HG02884 (cell line): ENCODE results near the gene ZXDB.
"Not testable (repeated sequence)": the region's sequence is repeated elsewhere in the genome, so short reads cannot be mapped to it uniquely, and the experiment has no call there.

Experiments used
- ATAC-seq: cut with Tn5 transposase; IDR thresholded peaks from one replicate; pipeline ENCODE4 v1.9.1; 2021; ENCODE audit warnings: mild to moderate bottlenecking, moderate library complexity; ENCODE audit not compliant: unreplicated experiment

The ZXDB gene

GRCh38 chrX:57591284-57592159 lies at the start of gene ZXDB:
TSS of gene ZXDB (plus strand) at chrX:57592011. CDS start at chrX:57592049, 38 bp downstream.
- ATAC-seq: peak; percentile 56

GRCh38 chrX:57565198-57565597 lies 26.6 kb upstream of the ZXDB start:
- no peak for ATAC-seq

GRCh38 chrX:57573754-57574153 lies 18.1 kb upstream of the ZXDB start:
- ATAC-seq: no peak

- ATAC-seq: not testable (repeated sequence)
Measured at GRCh38 chrX:57582948-57583347, 8.9 kb upstream of the ZXDB start.

- no peak for ATAC-seq
Measured at GRCh38 chrX:57583477-57583876, 8.3 kb upstream of the ZXDB start.

- no peak for ATAC-seq
Measured at GRCh38 chrX:57586360-57586759, 5.5 kb upstream of the ZXDB start.

GRCh38 chrX:57587062-57587461 lies 4.7 kb upstream of the ZXDB start:
- ATAC-seq: no peak

GRCh38 chrX:57587607-57588006 lies 4.2 kb upstream of the ZXDB start:
- ATAC-seq: no peak

GRCh38 chrX:57592160-57592893 lies 516 bp downstream of the ZXDB start:
- peak; percentile 75 for ATAC-seq

- ATAC-seq: peak; percentile 10
Measured at GRCh38 chrX:57592894-57593215, 1.0 kb downstream of the ZXDB start.

- ATAC-seq: no peak
Measured at GRCh38 chrX:57595381-57595811, 3.6 kb downstream of the ZXDB start.

- ATAC-seq: no peak
Measured at GRCh38 chrX:57596109-57596508, 4.3 kb downstream of the ZXDB start.

GRCh38 chrX:57596516-57596915 lies 4.7 kb downstream of the ZXDB start:
- ATAC-seq: no peak

- no peak for ATAC-seq
Measured at GRCh38 chrX:57607295-57608187, 15.7 kb downstream of the ZXDB start.

- ATAC-seq: not testable (repeated sequence)
Measured at GRCh38 chrX:57613351-57613750, 21.5 kb downstream of the ZXDB start.

GRCh38 chrX:57629438-57629837 lies 37.6 kb downstream of the ZXDB start:
- ATAC-seq: not testable (repeated sequence)

GRCh38 chrX:57640674-57641016 lies 48.8 kb downstream of the ZXDB start:
- ATAC-seq: no peak

GRCh38 chrX:57641338-57641737 lies 49.5 kb downstream of the ZXDB start:
- ATAC-seq: no peak

GRCh38 chrX:57643698-57644097 lies 51.9 kb downstream of the ZXDB start:
- ATAC-seq: no peak

- ATAC-seq: no peak
Measured at GRCh38 chrX:57647020-57647419, 55.2 kb downstream of the ZXDB start.
